Measurements from ENCODE around the gene XRCC6. TPM values are rescaled to one million over a fixed set of nuclear protein-coding genes. Genes with fewer than 3 reads are reported as not detected.

The XRCC6 gene
- total RNA-seq, 1 donor from 2014 or later = 297 TPM

DNA sequence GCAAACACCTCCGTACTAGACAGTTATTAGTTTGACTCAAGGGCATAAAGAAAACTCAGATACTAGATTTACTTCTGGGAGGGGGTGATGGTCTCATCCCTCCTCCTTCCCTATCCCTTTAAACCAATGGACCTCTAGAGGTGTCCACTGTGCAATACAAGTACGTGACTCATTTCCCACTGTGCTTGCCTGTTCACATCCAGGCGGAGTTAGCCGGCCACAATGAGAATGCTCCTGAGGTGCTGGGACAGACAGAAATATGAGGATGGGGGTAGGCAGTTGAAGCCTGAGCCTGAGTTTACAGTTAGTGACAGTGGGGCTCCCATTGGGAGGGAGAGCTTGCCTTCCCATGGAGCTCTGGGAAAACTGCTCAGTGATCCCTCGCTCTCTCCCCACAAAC, 23.0 kb upstream of the XRCC6 start:
- Mint-ChIP-seq H3K9me3 (no peaks in the 10 kb centered on the region), H3K4me3 (no peak overlapping the region), H3K4me1 (no peaks in the 10 kb centered on the region), H3K27ac (no peak overlapping the region), H3K27me3 (no peaks in the 10 kb centered on the region), H3K36me3 (ENCODE audit: low read depth) (peaks cover 44% of the 10 kb centered on the region)
- POLR2A ChIA-PET = no interaction called here
- intact Hi-C loops (cut with micrococcal nuclease) = loop anchor here (5.0 kb wide), 1 partner anchor 196 kb away; no protein-coding TSS in a partner anchor
- ATAC-seq (ENCODE audit: low read depth) (no peak), DNase-seq (no peak)
- TF ChIP-seq, protein P1, sequence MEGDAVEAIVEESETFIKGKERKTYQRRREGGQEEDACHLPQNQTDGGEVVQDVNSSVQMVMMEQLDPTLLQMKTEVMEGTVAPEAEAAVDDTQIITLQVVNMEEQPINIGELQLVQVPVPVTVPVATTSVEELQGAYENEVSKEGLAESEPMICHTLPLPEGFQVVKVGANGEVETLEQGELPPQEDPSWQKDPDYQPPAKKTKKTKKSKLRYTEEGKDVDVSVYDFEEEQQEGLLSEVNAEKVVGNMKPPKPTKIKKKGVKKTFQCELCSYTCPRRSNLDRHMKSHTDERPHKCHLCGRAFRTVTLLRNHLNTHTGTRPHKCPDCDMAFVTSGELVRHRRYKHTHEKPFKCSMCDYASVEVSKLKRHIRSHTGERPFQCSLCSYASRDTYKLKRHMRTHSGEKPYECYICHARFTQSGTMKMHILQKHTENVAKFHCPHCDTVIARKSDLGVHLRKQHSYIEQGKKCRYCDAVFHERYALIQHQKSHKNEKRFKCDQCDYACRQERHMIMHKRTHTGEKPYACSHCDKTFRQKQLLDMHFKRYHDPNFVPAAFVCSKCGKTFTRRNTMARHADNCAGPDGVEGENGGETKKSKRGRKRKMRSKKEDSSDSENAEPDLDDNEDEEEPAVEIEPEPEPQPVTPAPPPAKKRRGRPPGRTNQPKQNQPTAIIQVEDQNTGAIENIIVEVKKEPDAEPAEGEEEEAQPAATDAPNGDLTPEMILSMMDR (IDR thresholded peaks at IDR 0.05) = no peak
- CTCF ChIA-PET = interaction anchor here (1.3 to 1.9 kb wide), 2 partner anchors 21 to 195 kb away, joined by 3 to 7 read pairs; no protein-coding TSS in a partner anchor

DNA sequence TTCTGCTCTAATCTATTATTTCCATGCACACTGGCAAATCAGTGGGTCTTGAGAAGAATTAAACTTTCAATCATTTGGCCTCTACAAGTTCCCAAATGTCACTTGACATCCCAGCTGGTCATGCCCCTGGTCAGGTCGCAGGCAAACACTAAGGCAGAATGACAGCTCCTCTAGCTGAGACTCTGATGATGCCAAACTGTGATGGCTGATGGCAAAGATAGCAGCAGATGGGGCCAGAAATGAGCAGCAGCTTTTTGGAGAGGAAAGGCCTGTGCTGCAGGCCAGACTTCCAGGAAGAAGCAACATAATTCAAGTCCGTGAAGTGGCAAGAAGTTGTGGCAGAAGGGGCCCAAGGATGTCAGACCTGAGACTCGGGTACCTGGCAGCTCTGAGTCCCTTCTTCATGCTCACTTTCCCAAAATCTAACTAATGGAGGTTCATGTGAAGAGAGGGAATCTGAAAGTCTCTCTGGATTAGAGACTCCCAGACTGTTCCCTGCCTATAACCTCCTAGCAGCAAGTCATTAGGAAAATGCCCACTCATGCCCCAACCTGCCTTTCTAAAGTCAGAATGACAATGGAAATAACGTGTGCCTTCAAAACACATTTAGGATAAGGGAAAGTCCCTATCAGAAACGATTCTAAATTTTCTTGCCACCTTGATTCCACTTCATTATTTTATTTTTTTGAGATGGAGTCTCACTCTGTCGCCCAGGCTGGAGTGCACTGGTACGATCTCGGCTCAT, 22.0 kb upstream of the XRCC6 start:
- H3K4me3 Mint-ChIP-seq = no peak overlapping the region
- H3K4me1 Mint-ChIP-seq = peaks cover 4% of the 10 kb centered on the region
- peaks cover 50% of the 10 kb centered on the region for H3K36me3 Mint-ChIP-seq (ENCODE audit: low read depth)
- H3K9me3 Mint-ChIP-seq = no peaks in the 10 kb centered on the region
- POLR2A ChIA-PET = interaction anchor here (3.0 kb wide), 1 partner anchor 22 kb away, joined by 6 read pairs; the partner anchor contains the start of genes DESI1 and XRCC6
- TF ChIP-seq, protein P1 (IDR thresholded peaks at IDR 0.05) = no peak
- intact Hi-C loops (cut with micrococcal nuclease) = loop anchor here (5.0 kb wide), 1 partner anchor 197 kb away; no protein-coding TSS in a partner anchor
- ATAC-seq (ENCODE audit: low read depth) (no peak), DNase-seq (no peak)
- CTCF ChIA-PET = interaction anchor here (1.9 kb wide), 1 partner anchor 196 kb away, joined by 7 read pairs; no protein-coding TSS in a partner anchor
- no peaks in the 10 kb centered on the region for H3K27me3 Mint-ChIP-seq
- H3K27ac Mint-ChIP-seq = no peak overlapping the region

DNA sequence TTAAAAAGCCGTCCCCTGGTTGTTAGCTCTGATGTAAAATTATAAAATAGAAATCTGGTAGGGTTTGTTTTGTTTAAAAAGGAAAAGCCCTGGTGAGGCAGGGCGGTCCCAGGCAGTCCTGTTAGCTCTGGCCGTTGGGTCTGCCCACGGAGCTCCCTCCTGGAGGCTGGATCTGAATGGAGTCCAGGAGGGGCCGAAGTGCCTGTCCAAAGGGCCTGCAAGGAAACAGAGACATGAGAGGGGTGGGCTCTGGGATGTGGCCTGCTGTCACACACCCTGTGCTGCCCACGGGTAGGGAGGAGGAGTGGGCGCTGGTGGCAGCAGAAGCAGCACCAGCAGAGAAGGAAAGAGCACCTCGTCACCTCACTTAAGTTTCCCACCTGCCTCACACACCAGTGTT, 20.1 kb upstream of the XRCC6 start:
- ATAC-seq (ENCODE audit: low read depth) (no peak), DNase-seq (no peak)
- no peaks in the 10 kb centered on the region for H3K27me3 Mint-ChIP-seq
- POLR2A ChIA-PET = interaction anchor here (3.0 kb wide), 1 partner anchor 20 kb away, joined by 6 read pairs; the partner anchor contains the start of genes DESI1 and XRCC6
- no peaks in the 10 kb centered on the region for H3K9me3 Mint-ChIP-seq
- H3K4me1 Mint-ChIP-seq = peaks cover 7% of the 10 kb centered on the region
- TF ChIP-seq, protein P1 (IDR thresholded peaks at IDR 0.05) = no peak
- intact Hi-C loops (cut with micrococcal nuclease) = no loop called here
- peaks cover 67% of the 10 kb centered on the region for H3K36me3 Mint-ChIP-seq (ENCODE audit: low read depth)
- no peak overlapping the region for H3K4me3 Mint-ChIP-seq
- CTCF ChIA-PET = no interaction called here
- no peak overlapping the region for H3K27ac Mint-ChIP-seq

DNA sequence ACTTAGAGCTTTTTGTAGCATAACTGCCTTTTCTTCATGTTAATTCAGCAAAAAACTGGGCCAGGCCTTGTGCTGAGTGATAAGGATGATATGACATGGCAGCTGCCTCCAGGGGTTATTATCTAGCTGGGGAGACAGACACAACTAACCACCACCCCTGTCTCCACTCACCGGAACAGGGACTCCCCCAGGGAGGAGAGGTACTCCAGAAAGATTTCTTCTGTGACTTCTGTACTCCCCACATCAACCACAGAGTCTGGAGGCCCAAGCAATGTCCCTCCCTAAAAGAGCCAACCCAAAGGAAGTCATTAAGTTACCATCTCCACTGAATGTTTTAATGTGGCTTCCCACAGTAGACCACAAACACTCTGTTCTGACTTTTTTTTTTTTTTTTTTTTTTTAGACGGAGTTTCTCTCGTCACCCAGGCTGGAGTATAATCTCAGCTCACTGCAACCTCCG, 17.2 kb upstream of the XRCC6 start:
- peak overlapping the region; percentile 35 for H3K27ac Mint-ChIP-seq

More for the DNA sequence above, 17.2 kb upstream of the XRCC6 start:
- DNase-seq = no peak
- TF ChIP-seq, protein P1 (IDR thresholded peaks at IDR 0.05) = no peak
- intact Hi-C loops (cut with micrococcal nuclease) = no loop called here
- peak; percentile 95 for ATAC-seq (ENCODE audit: low read depth)
- Mint-ChIP-seq H3K4me1 (peaks cover 7% of the 10 kb centered on the region), H3K27me3 (no peaks in the 10 kb centered on the region), H3K36me3 (ENCODE audit: low read depth) (peaks cover 76% of the 10 kb centered on the region), H3K9me3 (no peaks in the 10 kb centered on the region), H3K4me3 (no peak overlapping the region)
- POLR2A ChIA-PET = interaction anchor here (0.6 to 2.7 kb wide), 4 partner anchors 14 to 1990 kb away, joined by 3 to 16 read pairs (median 4); partner anchors contain the start of genes DESI1, PMM1 and XRCC6
- CTCF ChIA-PET = interaction anchor here (0.6 kb wide), 1 partner anchor 126 kb away, joined by 3 read pairs; no protein-coding TSS in a partner anchor

Measured in activated B cell treated with CpG ODN at 0.5 μM for 24 hours (primary cell).